ENCODE measurements around the gene GEMIN2. TPM values are rescaled to one million over a fixed set of nuclear protein-coding genes. Genes with fewer than 3 reads are reported as not detected.

Gene GEMIN2
- total RNA-seq, 4 donors from 2014 or later, result 15.3 to 33.0 (median 20.2) TPM

DNA sequence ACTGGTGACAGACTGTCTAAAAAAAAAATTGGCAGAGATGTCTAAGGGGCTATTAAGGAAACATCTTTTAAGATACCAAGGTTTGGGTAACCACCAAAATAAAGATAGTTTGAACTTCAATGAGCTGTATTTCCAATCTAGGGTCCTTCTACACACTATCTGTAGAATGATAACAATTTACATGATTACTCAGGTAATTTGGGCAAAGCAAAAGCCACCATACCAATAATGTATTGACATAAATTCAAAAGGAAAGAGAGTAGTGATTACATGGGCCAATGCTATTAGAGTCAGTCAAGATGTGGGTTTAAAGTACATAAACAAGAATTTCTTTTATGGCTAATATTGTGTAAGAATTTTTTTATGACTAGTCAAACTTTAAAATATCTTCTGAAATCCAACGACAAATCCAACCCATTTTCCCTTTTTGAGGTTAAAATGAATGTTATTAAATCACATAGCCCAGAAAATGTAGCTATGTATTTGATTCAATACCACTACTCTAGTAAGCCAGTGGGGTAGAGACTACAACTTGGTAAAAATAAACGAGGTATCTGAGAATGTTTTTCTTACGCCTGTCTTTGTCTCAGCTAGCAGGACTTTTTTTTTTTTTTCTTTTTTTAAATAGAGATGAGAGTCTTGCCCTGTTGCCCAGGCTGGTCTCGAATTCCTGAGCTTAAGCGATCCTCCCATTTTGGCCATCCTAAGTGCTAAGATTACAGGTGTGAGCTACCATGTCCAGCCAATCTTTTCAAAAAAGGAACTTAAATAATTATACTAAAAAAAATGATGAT lies 71.3 kb downstream of the GEMIN2 start:
- Histone ChIP-seq H3K4me3 (no peak overlapping the region), H3K4me1 (peaks cover 0 to 4% (median 0%) of the 10 kb centered on the region in 3 donors), H3K9me3 (no peaks in the 10 kb centered on the region), H3K36me3 (peaks cover 9 to 49% of the 10 kb centered on the region in 2 donors), H3K27ac (no peak overlapping the region), H3K27me3 (no peaks in the 10 kb centered on the region)
- WGBS, 2 donors (ENCODE audit: low coverage in 1 of 2), result 78 to 90% methylated on average over 3 to 4 of the region's 5 CpGs
- TF ChIP-seq POLR2AphosphoS5 (IDR thresholded peaks at IDR 0.05) (no peak), POLR2A (IDR thresholded peaks at IDR 0.05) (no peak), EP300 (IDR thresholded peaks at IDR 0.05) (no peak)
- ATAC-seq, result no peak

Small RNAs within 50 kb of the gene (small RNA-seq; reads per million reads assigned to genes)
- 0 reads per million in 4 donors for gene AL109628.1

Other genes starting within 250 kb of the GEMIN2 start
- gene SEC23A, start 11.1 kb upstream of the GEMIN2 start, total RNA-seq, result 100 to 1,000 TPM; 230 to 306 (median 249) TPM
- 10 to 100 TPM; 28.7 to 50.7 (median 35.5) TPM for gene TRAPPC6B, start 56.0 kb downstream of the GEMIN2 start, total RNA-seq
- 10 to 100 TPM; 19.6 to 43.1 (median 37.1) TPM for gene PNN, start 60.9 kb downstream of the GEMIN2 start, total RNA-seq
- 10 to 100 TPM; 13.5 to 21.3 (median 16.3) TPM for gene MIA2, start 119.6 kb downstream of the GEMIN2 start, total RNA-seq

All from gastroesophageal sphincter (tissue), 4 donors.